Astrocyte (in vitro differentiated cells and primary cell): Measurements from ENCODE around the gene TMEM235. TPM values are rescaled to one million over a fixed set of nuclear protein-coding genes. Genes with fewer than 3 reads are reported as not detected.
"Not testable (repeated sequence)": the region's sequence is repeated elsewhere in the genome, so short reads cannot be mapped to it uniquely, and the experiment has no call there.

Experiments used
- DNase-seq: peaks from one replicate; pipeline ENCODE4 v3.0.0-alpha.2; 2010; ENCODE audit warnings: low read depth
- FAIRE-seq: peaks from 2 replicates; lab custom pipeline; 2011; peaks lifted over from hg19 to GRCh38; lab: Jason Lieb, UNC
- H2AFZ ChIP-seq: 2 replicates; pipeline ENCODE4 v1.6.0; 2012; ENCODE audit warnings: low read depth, low read length, inconsistent platforms
- H3K27ac ChIP-seq: 2 replicates; pipeline ENCODE4 v1.5.1; 2011; ENCODE audit warnings: low read depth, low read length, inconsistent platforms
- H3K27me3 ChIP-seq: 2 replicates; pipeline ENCODE4 v1.6.0; 2011; ENCODE audit warnings: low read length, inconsistent platforms; ENCODE audit not compliant: insufficient read depth
- H3K36me3 ChIP-seq: 2 replicates; pipeline ENCODE4 v1.5.1; 2011; ENCODE audit warnings: low read length, inconsistent platforms; ENCODE audit not compliant: insufficient read depth
- H3K4me1 ChIP-seq: 2 replicates; pipeline ENCODE4 v1.5.1; 2011; ENCODE audit warnings: low read length, inconsistent platforms; ENCODE audit not compliant: insufficient read depth
- H3K4me2 ChIP-seq: 2 replicates; pipeline ENCODE4 v1.6.0; 2012; ENCODE audit warnings: low read length, inconsistent platforms
- H3K4me3 ChIP-seq: 2 replicates; pipeline ENCODE4 v1.5.1; 2011; ENCODE audit warnings: low read depth, mild to moderate bottlenecking, low read length, inconsistent platforms; ENCODE audit not compliant: insufficient read depth
- H3K79me2 ChIP-seq: 2 replicates; pipeline ENCODE4 v1.6.0; 2012; ENCODE audit warnings: mild to moderate bottlenecking, low read length, inconsistent platforms; ENCODE audit not compliant: insufficient read depth
- H3K9ac ChIP-seq: 2 replicates; pipeline ENCODE4 v1.6.0; 2012; ENCODE audit warnings: mild to moderate bottlenecking, low read length, inconsistent platforms
- H3K9me3 ChIP-seq: 2 replicates; pipeline ENCODE4 v1.5.1; 2012; ENCODE audit warnings: low read depth, mild to moderate bottlenecking, low read length, inconsistent platforms; ENCODE audit not compliant: insufficient read depth
- H4K20me1 ChIP-seq: 2 replicates; pipeline ENCODE4 v1.6.0; 2012; ENCODE audit warnings: low read length, inconsistent platforms; ENCODE audit not compliant: insufficient read depth
- H3K27ac Mint-ChIP-seq: one replicate; pipeline ENCODE4 v1.8.0; 2021; ENCODE audit warnings: mild to moderate bottlenecking, mixed read lengths; ENCODE audit not compliant: unreplicated experiment
- H3K27me3 Mint-ChIP-seq: one replicate; pipeline ENCODE4 v1.8.0; 2021; ENCODE audit warnings: low read depth, mixed read lengths; ENCODE audit not compliant: unreplicated experiment
- H3K36me3 Mint-ChIP-seq: one replicate; pipeline ENCODE4 v1.8.0; 2021; ENCODE audit warnings: low read depth, mixed read lengths; ENCODE audit not compliant: unreplicated experiment
- H3K4me1 Mint-ChIP-seq: one replicate; pipeline ENCODE4 v1.8.0; 2021; ENCODE audit warnings: low read depth, mixed read lengths; ENCODE audit not compliant: unreplicated experiment
- H3K4me3 Mint-ChIP-seq: one replicate; pipeline ENCODE4 v1.8.0; 2021; ENCODE audit warnings: mild to moderate bottlenecking, moderate library complexity, mixed read lengths; ENCODE audit not compliant: unreplicated experiment
- H3K9me3 Mint-ChIP-seq: one replicate; pipeline ENCODE4 v1.8.0; 2021; ENCODE audit warnings: mild to moderate bottlenecking, mixed read lengths; ENCODE audit not compliant: unreplicated experiment
- EZH2 ChIP-seq: IDR thresholded peaks from 2 replicates; pipeline ENCODE4 v1.6.1; 2012; ENCODE audit warnings: mild to moderate bottlenecking, low read length, inconsistent platforms; ENCODE audit not compliant: insufficient read depth
- total RNA-seq: library from RNA; stranded (reverse); gene quantifications from 2 replicates; pipeline ENCODE4 v1.2.1, GENCODE V29; 2021
- TF ChIP-seq, protein P1 (sequence below): IDR thresholded peaks from 2 replicates; pipeline ENCODE4 v1.5.1; 2011; ENCODE audit warnings: low read depth, mild to moderate bottlenecking, inconsistent platforms, low read length, moderate library complexity; ENCODE audit not compliant: insufficient read depth

The TMEM235 gene
- total RNA-seq, 1 donor from 2014 or later: not detected

DNA sequence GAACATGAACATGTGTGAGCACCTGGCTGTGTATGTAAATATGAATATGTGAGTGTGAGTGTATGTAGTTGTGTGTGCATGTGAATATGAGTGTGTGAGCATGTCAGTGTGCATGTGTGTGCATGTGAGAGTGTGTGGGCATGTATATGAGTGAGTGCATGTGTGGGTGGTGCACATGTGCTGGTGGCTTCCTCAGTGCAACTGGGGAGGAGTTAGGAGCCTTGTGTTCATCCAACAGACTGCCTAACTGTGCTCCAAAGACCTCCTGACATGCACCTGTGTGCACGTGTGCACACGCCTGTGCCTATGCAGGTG is 1.4 kb downstream of the TMEM235 start:
- H3K4me3 ChIP-seq: no peak overlapping the region
- no peak overlapping the region for H3K4me2 ChIP-seq
- no peak overlapping the region for H3K9ac ChIP-seq
- H2AFZ ChIP-seq: no peak overlapping the region
- FAIRE-seq: no peak
- Mint-ChIP-seq H3K4me1 (no peaks in the 10 kb centered on the region), H3K4me3 (no peak overlapping the region), H3K36me3 (no peaks in the 10 kb centered on the region), H3K9me3 (no peaks in the 10 kb centered on the region), H3K27me3 (peaks cover 34% of the 10 kb centered on the region), H3K27ac (no peak overlapping the region)
- no peaks in the 10 kb centered on the region for H3K4me1 ChIP-seq
- no peaks in the 10 kb centered on the region for H3K79me2 ChIP-seq
- H3K27ac ChIP-seq: no peak overlapping the region
- no peaks in the 10 kb centered on the region for H3K36me3 ChIP-seq
- H3K27me3 ChIP-seq: peaks cover 19% of the 10 kb centered on the region
- H4K20me1 ChIP-seq: no peaks in the 10 kb centered on the region
- no peaks in the 10 kb centered on the region for H3K9me3 ChIP-seq
- no peak for TF ChIP-seq EZH2
- TF ChIP-seq, protein P1, sequence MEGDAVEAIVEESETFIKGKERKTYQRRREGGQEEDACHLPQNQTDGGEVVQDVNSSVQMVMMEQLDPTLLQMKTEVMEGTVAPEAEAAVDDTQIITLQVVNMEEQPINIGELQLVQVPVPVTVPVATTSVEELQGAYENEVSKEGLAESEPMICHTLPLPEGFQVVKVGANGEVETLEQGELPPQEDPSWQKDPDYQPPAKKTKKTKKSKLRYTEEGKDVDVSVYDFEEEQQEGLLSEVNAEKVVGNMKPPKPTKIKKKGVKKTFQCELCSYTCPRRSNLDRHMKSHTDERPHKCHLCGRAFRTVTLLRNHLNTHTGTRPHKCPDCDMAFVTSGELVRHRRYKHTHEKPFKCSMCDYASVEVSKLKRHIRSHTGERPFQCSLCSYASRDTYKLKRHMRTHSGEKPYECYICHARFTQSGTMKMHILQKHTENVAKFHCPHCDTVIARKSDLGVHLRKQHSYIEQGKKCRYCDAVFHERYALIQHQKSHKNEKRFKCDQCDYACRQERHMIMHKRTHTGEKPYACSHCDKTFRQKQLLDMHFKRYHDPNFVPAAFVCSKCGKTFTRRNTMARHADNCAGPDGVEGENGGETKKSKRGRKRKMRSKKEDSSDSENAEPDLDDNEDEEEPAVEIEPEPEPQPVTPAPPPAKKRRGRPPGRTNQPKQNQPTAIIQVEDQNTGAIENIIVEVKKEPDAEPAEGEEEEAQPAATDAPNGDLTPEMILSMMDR: no peak
- no peak for DNase-seq

DNA sequence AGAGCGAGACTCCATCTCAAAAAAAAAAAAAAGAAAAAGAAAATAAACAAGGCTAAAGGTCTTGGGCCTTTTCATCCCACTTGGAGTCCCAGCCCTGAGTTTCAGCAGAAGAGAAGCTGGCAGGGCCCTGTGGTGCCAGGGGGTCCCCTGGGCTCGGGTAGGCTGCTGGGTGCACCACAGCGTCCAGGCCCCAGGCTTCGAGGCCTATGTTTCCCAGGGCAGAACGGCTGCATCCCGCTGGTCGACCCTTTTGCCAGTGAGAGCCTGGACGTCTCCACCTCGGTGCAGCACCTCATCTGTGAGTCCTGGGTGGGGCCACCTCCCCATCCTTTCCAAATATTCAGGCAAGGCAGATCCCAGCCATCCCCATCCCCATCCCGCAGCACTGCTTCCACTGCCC is 2.2 kb downstream of the TMEM235 start:
- peaks cover 32% of the 10 kb centered on the region for H3K27me3 Mint-ChIP-seq
- no peak overlapping the region for H3K27ac Mint-ChIP-seq
- no peak overlapping the region for H3K4me3 Mint-ChIP-seq
- no peak for TF ChIP-seq EZH2
- TF ChIP-seq, protein P1: no peak
- Histone ChIP-seq H3K4me1 (no peaks in the 10 kb centered on the region), H3K36me3 (no peaks in the 10 kb centered on the region), H3K79me2 (no peaks in the 10 kb centered on the region), H3K4me2 (no peak overlapping the region), H3K4me3 (no peak overlapping the region), H3K9ac (no peak overlapping the region), H3K27me3 (peaks cover 19% of the 10 kb centered on the region), H3K9me3 (no peaks in the 10 kb centered on the region), H2AFZ (no peak overlapping the region), H4K20me1 (no peaks in the 10 kb centered on the region), H3K27ac (no peak overlapping the region)
- DNase-seq (no peak), FAIRE-seq (no peak)
- no peaks in the 10 kb centered on the region for H3K9me3 Mint-ChIP-seq
- no peaks in the 10 kb centered on the region for H3K36me3 Mint-ChIP-seq
- H3K4me1 Mint-ChIP-seq: no peaks in the 10 kb centered on the region

DNA sequence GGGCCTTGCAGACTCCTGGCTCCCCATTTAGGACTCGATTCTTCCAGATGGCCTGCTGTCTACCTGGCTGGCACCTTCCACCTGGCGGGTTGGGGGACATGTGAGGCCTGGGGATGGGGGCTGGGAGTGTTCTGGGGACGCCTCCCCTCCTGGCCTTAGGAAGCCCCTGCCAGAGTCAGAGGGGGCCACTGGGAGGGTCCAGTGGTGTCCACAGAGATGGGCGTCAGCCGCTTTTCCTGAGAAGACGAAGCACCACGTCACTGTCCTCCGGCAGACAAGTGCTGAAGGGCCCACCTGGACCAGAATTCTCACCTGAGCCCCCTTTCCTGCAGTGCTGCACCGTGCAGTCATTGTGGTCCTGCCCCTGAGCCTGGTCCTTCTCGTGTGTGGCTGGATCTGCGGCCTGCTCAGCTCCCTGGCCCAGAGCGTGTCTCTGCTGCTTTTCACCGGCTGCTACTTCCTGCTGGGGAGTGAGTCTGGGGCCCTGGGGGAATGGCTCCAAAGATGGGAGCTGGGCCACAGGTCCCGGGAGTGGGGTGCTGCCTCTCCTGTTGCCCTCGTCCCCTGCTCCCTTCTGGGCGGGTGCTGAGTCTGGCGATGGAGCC is 2.9 kb downstream of the TMEM235 start:
- no peak overlapping the region for H3K27ac Mint-ChIP-seq
- no peaks in the 10 kb centered on the region for H3K36me3 Mint-ChIP-seq
- Histone ChIP-seq H3K9ac (no peak overlapping the region), H3K36me3 (no peaks in the 10 kb centered on the region), H2AFZ (no peak overlapping the region), H4K20me1 (no peaks in the 10 kb centered on the region), H3K79me2 (no peaks in the 10 kb centered on the region), H3K4me1 (no peaks in the 10 kb centered on the region), H3K4me3 (no peak overlapping the region), H3K27ac (no peak overlapping the region), H3K27me3 (peaks cover 19% of the 10 kb centered on the region), H3K4me2 (no peak overlapping the region), H3K9me3 (no peaks in the 10 kb centered on the region)
- peaks cover 32% of the 10 kb centered on the region for H3K27me3 Mint-ChIP-seq
- H3K9me3 Mint-ChIP-seq: no peaks in the 10 kb centered on the region
- no peaks in the 10 kb centered on the region for H3K4me1 Mint-ChIP-seq
- H3K4me3 Mint-ChIP-seq: no peak overlapping the region
- no peak for FAIRE-seq
- TF ChIP-seq, protein P1: no peak
- no peak for TF ChIP-seq EZH2
- no peak for DNase-seq

DNA sequence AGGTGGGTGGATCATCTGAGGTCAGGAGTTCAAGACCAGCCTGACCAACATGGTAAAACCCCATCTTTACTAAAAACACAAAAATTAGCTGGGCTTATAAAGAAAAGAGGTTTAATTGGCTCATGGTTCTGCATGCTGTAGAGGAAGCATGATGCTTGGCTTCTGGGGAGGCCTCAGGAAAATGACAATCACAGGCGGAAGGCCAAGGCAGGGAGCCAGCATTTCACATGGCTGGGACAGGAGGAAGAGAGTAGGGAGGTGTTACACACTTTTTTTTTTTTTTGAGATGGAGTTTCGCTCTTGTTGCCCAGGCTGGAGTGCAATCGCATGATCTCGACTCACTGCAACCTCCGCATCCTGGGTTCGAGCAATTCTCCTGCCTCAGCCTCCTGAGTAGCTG is 3.6 kb downstream of the TMEM235 start:
- not testable (repeated sequence) for H3K9me3 ChIP-seq, DNase-seq, H3K9me3 Mint-ChIP-seq, H3K36me3 Mint-ChIP-seq, H3K4me1 Mint-ChIP-seq, H3K4me2 ChIP-seq, H3K4me3 Mint-ChIP-seq, H3K36me3 ChIP-seq, FAIRE-seq, H3K27ac Mint-ChIP-seq, H2AFZ ChIP-seq, H3K27ac ChIP-seq, H3K9ac ChIP-seq, H3K4me1 ChIP-seq, H3K79me2 ChIP-seq, H4K20me1 ChIP-seq, H3K4me3 ChIP-seq
- peaks cover 34% of the 10 kb centered on the region for H3K27me3 Mint-ChIP-seq
- peaks cover 19% of the 10 kb centered on the region for H3K27me3 ChIP-seq
